ENCODE measurements around the gene UTS2R.

DNA sequence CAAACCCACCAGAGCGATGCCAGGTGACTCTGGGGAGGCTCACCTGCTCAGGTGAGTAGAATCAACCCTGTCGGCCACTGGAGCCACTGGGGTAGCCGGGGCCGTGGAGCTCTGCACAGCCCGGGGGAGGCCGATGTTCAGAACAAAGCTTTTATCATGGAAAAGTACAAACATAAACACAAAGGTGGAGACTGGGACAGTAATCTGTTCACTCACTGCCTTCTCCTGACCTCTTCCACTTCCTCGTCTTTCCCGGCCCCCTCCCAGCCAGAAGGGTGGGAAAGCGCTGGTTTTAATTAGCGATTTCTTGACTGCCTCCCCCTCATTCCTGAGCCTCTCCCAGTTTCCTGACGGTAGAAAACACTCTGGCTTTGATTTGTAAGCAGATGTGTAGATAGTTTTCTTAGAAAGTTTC lies 22.3 kb upstream of the UTS2R start:
- TF ChIP-seq, protein P1, sequence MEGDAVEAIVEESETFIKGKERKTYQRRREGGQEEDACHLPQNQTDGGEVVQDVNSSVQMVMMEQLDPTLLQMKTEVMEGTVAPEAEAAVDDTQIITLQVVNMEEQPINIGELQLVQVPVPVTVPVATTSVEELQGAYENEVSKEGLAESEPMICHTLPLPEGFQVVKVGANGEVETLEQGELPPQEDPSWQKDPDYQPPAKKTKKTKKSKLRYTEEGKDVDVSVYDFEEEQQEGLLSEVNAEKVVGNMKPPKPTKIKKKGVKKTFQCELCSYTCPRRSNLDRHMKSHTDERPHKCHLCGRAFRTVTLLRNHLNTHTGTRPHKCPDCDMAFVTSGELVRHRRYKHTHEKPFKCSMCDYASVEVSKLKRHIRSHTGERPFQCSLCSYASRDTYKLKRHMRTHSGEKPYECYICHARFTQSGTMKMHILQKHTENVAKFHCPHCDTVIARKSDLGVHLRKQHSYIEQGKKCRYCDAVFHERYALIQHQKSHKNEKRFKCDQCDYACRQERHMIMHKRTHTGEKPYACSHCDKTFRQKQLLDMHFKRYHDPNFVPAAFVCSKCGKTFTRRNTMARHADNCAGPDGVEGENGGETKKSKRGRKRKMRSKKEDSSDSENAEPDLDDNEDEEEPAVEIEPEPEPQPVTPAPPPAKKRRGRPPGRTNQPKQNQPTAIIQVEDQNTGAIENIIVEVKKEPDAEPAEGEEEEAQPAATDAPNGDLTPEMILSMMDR (conservative IDR thresholded peaks at IDR 0.05 in 1 of 2, IDR thresholded peaks at IDR 0.05 in 1 of 2; ENCODE audit: extremely low read depth in 1 of 2, insufficient read depth in 1 of 2, low read depth in 1 of 2, low read length in 2 of 2): no peak
- no peak for TF ChIP-seq EZH2 (IDR thresholded peaks at IDR 0.05; ENCODE audit: borderline replicate concordance, low read length)
